Activated CD4-positive, alpha-beta T cell treated with anti-CD3 and anti-CD28 coated beads, Interleukin-2, amount 50 U/mL, for 1 hour (primary cell): Measurements from ENCODE around the gene XYLT2.
"Not testable (repeated sequence)": the region's sequence is repeated elsewhere in the genome, so short reads cannot be mapped to it uniquely, and the experiment has no call there.

Experiments used
- DNase-seq: peaks from one replicate; pipeline ENCODE4 v3.0.0-alpha.2; 2020

XYLT2 gene

DNA sequence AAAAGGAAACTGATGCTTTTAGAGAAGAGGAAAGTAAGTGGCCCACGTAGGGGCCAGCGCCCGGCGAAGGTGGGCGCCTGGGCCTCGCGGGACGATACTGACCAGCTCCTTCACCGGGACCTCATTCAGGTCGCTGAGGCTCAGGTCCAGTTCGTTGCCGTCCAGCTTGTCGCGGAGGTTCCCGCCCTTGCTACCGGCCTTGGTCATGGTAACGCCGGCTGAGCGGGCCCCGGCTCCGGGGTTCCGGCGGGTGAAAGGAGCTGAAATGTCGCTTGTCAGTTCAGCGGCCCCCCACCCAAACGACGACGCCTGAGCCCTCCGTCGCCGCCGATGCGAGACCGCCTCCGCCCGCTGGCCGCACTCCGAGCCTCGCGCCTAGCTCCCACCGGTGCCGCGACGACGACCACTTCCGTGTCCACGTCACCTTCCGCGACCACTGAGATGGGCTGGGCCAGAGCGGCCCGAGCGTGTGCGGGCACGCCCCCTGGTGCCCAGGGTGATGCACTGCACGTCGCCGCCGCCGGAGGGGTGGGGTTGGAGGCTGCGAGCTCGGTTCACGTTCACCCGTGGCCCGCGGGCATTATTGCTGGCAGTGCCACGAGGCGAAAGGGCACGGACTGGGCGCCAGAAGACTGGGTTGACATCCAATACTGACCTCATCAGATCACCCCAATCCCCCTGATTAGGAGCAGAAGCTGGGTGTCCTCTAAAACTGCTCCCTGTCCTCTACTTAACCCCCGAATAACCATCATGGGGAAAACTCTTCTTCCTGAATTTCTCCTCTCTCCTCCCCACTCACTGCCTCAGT lies 51.4 kb downstream of the XYLT2 start, which contains the start of gene LRRC59:
LRRC59 (minus strand) TSS at position 413 of the 808 bp plus-strand sequence; CDS start at position 207, 206 bp downstream.
- DNase-seq: peak; percentile 92

DNA sequence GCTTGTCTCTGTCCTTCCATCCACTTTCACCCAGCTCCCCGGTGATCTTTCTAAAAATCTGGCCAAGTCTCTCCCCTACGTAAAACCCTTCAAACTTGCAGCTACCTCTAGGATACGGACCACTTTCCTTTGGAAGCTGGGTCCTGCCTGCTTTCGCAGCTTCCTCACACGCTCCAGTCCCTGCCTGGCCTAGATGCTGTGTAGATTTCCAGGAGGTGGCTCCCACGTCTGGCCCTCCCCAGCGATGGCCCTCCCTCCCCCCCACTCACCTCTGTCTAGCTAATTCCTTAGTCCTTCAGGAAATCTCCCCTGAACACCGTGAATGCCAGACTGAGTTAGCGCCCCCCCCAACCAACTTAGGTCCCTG lies 52.0 kb downstream of the XYLT2 start:
- DNase-seq: no peak

DNA sequence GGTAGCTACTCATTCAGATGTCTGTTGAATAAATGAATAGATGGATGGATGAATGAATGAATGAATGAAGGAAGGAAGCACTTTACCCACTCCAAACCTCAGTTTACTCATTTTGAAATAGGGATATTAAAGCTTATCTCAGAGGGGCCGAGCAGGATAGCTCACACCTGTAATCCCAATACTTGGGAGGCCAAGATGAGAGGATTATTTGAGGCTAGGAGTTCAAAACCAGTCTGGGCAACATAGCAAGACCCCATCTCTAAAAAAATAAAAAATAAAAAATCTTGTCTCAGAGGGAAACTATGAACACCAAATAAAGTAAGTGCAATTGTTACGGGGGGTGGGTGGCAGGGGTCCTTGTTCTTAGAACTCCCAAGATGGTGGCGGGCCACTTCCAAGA lies 52.7 kb downstream of the XYLT2 start:
- not testable (repeated sequence) for DNase-seq

DNA sequence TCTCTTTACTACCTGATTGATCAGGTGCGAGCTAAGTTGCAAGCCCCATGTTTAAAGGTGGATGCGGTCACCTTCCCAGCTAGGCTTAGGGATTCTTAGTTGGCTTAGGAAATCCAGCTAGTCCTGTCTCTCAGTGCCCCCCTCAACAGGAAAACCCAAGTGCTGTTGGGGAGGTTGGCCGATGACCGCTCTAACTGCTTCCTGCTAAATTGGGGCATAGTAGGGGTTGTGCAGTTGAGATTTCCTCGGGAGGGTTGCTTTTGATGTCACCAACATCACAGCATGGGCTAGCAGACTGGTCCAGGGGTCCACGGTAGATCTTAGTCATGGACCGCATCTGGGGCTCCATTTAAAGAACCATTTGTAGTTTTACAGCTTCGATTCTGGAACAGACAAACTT lies 53.7 kb downstream of the XYLT2 start:
- not testable (repeated sequence) for DNase-seq

DNA sequence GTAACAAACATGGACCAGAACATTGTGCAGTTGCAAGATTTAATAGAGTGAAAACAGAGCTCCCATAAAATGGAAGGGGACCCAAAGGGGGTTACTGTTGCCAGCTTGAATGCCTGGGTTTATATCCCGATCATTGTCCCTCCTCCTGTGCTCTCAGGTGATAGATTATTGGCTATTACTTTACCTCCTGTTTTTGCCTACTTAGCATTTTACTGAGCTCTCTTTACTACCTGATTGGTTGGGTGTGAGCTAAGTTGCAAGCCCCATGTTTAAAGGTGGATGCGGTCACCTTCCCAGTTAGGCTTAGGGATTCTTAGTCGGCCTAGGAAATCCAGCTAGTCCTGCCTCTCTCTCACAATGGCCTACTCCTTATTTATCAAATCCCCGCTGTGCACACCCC lies 59.4 kb downstream of the XYLT2 start:
- DNase-seq: not testable (repeated sequence)

DNA sequence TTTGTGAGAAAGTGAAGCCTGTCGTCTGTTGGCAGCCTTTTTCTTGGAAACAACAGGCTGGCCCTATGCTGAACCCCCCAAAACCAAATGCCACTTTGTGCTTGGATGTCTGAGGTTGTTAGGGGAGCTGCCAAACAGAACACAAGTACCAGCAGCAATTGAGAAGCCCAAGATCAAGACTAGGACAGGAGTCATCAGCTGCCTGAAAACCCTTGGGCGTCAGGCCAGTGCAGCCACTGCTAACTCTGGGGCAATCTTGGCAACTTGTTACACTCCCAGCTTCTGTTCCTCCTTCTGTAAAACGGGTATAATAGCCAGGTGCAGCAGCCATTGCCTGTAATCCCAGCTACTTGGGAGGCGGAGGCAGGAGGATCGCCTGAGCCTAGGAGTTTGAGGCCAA lies 60.7 kb downstream of the XYLT2 start:
- DNase-seq: no peak

DNA sequence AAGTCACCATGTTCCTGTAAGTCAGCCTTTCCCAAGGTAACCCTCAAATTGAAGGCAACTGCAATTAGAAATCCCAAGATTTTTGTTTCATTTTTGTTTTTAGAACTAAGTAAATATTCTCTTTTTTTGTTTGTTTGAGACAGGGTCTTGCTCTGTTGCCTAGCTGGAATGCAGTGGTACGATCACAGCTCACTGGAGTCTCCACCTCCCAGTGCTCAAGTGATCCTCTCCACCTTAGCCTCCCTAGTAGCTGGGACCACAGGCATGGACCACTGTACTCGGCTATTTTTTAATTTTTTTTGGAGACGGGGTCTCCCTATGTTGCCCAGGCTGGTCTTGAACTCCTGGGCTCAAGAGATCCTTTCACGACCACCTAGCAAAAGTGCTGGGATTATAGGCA lies 62.0 kb downstream of the XYLT2 start:
- DNase-seq: no peak
